GM18870 (cell line): ENCODE results near the gene SLC25A20.

ENCODE experiments used
- ATAC-seq: cut with Tn5 transposase; IDR thresholded peaks from one replicate; pipeline ENCODE4 v1.9.1; 2021; ENCODE audit warnings: moderate library complexity; ENCODE audit not compliant: unreplicated experiment

The SLC25A20 gene

DNA sequence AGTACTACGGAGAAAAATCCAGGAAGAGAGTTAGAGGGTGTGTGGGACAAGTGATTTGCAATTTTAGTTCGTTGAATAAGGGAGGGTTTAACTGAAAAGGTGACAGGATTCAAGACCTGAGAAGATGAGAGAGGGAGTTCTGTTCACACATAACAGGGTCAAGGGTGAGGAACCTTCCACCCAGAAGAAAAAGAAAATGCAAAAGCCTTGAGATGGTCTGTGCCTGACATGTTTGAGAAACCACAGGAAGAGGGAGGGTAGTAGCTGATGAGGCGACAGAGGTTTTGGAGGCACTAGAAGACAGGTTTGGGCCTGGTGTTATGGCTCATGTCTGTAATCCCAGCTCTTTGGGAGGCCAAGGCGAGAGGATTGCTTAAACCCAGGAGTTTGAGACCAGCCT lies 591 bp upstream of the SLC25A20 start:
- ATAC-seq, result no peak

DNA sequence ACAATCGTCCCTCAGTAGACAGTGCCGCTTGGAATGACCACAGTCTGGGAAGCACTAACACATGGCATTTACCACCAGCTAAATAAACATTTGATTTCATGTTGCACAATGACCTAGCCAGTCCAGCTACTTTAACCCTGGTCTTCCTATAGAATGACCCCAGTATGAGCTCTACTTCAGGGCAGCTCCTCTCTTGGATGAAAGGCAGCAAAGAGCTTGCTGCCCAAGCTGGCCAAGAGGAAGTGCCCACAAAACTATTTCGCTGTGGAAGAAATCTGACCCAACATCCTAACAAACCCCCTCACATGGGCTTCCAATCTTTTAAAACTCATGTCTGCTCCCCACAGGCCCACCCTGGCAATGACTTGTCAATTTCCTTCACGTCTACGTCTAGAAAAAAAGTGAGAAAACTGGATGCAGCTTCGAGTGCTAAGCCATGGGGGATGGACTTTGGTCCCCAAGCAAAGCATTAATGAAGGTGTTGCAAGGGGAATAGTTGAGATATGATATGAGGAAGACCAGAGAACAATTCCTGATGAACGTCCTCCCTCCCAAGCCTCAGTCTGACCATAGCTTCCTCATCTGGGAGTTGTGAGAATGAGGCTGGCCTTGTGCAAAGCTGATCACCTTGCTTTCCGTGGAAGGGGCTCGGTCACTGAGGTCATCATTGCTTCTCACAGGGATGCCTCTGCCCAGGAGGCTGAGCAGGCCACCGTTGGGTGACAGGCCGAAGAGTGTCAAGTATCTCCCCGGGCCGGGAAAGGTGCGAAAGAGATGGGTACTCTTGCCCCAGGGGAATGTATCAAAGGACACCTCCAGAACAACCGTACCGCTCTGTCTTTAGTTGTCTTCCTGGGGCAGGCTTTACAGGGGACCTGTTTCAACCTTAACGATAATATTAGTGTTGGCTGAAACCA lies 964 bp downstream of the SLC25A20 start:
- ATAC-seq, result no peak

DNA sequence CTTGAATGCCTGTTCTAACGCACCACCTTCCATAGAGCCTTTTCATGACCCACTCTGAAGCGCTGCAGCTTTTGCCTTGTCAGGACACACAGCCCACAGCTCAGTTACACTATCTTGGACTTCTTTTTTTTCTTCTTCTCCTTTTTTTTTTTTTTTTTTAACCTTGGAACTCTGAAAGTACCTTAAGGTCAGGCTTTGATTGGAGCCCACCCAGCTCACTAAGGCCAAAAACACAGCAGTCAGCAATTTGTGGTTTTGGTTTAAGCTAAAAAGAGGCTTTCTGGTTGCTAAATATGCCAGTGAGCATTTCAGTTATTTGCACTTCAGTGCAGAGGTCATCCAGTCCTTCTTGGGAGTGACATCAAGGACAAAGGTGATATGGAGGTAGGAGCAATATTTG lies 1.7 kb downstream of the SLC25A20 start:
- ATAC-seq, result no peak

DNA sequence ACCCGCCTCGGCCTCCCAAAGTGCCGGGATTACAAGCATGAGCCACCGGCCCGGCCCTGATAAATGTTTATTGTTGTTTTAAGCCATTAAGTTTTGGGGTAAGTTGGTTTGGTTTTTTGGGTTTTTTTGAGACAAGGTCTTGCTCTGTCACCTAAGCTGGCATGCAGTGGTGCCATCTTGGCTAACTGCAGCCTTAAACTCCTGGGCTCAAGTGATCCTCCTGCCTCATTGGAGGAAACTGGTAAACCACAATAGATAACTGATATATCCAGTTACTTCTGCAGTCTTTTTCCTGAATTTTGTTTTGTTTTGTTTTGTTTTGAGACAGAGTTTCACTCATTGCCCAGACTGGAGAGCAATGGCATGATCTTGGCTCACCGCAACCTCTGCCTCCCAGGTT lies 4.2 kb downstream of the SLC25A20 start:
- ATAC-seq, result no peak

DNA sequence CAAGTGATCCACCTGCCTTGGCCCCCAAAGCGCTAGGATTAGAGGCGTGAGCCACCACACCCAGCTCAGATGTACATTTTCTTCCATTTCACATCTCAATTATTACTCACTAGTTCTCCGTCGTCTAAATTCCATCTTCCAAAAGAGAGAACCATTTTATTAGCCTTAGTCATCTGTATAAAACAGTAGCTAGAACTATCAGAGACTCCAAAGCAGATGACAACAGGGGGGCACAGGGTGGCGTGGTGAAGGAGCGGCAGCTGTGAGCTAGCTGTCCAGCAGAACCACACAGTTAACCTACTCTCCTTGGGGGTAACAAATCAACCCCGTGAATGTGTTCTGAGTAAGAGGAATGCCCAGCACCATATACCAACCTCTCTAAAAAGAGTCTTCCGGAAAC lies 7.1 kb downstream of the SLC25A20 start:
- no peak for ATAC-seq

DNA sequence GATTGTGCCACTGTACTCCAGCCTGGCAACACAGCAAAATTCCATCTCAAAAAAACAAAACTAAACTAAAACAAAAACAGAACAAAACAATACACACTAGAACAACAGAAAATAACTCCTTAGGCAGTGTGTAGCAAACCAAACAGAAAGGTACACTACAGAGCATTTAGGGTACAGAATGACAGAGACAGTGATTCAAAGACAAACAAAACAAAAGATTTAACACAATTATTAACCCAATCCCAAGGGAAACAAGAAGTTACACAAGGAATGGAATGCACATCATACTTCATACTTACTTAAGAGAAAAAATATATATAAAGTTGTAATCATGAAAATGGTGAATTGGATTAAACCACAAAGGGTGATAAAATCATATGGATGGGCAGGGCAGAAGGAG lies 12.9 kb downstream of the SLC25A20 start:
- ATAC-seq, result no peak

DNA sequence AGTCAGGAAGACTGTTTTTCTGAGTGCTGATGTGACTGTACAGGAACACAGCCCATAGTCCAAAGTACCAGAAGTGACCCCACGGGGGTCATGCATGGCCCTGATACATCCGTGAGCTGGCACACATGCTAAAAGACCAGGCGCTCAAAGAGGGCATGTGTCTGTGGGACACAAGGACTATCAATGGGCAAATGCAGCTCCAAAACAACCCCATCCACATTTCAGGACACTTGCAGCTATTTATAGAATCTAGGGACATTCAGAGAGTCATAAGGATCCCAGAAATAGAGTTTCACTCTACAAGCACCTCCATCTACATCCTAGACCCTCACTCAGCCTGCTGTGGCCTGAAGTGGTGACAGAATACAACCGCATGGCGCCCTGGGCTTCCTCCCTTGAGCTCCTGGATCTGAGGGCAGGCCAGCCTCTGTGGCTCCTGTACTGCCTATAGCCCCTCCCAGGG lies 17.0 kb downstream of the SLC25A20 start:
- no peak for ATAC-seq

DNA sequence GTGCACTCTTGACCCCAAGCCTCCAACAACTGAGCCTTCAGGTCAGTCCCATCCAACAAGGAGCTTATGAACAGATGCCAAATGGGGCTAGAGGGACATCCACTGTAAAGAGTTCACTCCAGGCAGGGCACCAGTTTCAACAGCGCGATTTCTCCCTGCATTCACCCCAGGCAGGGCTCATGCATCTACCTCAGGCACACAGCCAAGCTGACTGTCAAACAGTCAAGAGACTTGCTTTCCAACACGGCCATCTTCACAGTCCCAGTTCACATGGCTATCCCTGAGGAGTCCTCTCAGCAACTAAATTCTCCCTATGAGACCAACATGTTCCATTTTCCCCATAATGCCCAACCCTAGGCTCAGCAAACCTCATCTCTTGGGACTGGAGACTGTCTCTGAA lies 17.7 kb downstream of the SLC25A20 start:
- no peak for ATAC-seq

DNA sequence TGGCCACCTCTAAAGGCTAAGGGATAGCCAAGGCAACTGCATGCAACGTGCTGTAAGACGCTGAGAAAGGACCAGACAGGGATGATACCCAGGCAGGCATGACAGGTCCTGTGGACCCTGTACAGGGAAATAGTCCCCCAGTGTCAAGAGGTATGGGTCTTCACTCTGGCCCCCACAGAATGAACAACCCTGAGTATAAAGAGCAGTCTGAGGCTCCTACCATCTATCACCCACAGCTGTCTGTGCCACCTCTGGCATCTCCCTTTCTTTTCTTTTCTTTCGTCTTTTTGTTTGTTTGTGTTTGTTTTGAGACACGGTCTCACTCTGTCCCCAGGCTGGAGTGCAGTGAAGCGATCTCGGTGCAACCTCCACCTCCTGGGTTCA lies 18.7 kb downstream of the SLC25A20 start:
- ATAC-seq, result no peak

DNA sequence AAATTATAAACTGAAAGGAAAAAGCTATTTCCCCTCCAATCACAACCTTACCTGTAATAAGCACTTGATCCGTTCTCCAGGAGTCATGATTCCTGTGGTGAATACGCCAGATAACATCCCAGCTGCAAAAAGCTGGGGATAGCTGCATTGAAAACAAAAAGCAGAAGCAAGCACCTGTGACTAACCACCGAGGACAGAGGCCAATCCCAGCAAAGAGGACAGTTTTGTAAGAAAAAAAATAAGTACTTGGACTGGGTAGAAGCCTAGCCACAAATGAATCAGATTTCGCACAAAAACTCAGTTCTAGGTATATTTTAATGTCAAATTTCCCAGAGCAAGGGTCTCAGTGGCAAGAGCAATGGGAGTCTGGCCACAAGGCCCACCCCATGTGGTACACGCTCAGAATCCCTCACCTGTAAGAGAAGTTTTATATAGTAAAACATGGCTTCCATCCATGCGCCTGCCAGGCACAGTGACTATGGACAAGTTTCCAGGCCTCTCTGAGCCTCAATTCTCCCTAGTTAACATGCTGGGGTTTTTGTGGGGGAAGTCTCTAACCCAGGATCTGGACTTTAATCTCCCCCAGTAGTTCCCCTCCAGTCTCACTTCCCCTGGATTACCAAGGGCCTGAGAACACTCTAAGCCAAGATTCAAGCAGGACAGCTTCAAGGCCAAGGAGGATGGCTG lies 19.2 kb downstream of the SLC25A20 start:
- no peak for ATAC-seq

DNA sequence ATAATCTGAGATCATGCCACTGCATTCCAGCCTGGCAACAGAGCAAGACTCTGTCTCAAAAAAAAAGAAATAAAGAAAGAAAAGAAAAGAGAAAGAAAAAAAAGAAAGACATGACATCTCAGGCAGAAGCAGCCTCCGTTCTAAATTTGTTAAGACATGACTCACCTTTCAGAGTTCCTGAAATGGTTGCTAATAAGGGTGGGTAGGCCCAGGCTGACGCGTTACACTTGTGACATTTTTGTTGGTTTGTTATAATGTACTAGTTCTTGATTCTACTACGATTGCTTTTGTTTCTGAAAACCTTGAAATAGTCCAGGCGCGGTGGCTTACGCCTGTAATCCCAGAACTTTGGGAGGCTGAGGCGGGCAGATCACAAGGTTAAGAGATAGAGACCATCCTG lies 21.0 kb downstream of the SLC25A20 start:
- ATAC-seq, result no peak

DNA sequence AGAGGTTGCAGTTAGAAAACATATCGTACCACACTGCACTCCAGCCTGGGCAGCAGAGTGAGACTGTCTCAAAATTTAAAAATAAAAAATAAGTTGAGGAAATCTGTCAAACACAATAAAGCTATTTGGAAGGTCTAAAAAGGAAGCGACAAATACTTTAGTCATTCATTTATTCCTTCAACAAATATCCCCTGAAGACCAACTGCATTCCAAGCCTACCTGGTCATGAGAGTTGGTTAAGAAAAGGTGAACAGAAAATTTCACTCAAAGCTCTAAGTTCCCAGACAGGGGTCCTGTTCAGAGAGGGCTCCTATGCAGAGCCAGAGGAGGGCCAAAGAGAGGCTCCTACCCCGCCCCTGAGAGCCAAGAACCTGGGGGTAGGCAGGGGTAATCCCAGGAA lies 35.6 kb downstream of the SLC25A20 start:
- no peak for ATAC-seq

DNA sequence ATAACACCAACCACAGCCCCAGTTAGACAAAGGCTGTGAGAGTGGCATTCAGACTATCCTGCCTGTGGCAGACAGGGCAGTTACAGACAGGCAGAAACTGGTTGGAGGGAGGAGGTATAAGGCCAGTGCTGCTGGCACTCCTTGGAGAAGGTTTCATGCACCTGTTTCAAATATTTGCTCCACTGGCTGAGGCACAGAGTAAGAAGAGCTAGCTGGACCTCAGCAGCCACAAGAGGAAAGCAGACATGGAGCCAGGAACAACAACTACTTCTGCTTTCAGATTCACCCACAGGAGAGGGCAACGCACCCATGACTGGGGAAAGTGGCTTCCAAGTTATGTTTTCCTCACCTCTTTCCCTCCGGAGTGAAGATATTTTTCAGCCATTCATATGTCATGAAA lies 39.5 kb downstream of the SLC25A20 start:
- ATAC-seq, result no peak

DNA sequence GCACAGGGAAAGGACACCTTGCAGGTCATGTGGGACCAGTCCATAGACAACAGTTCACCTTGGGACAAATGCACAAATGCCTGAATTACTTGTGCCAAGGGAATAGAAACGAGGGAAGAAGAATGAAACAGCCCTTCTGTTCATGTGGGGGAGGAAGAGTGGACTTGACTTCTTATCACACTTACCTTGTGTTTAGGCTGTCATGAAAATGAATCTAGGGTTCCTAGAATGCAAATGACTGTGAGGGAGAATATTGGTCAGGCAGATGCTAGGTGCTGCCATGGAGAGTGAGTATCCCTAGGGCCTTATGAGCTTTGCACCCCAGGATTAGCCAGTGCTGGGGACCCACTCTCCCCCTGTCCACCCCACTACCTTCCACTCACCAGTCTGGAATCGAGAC lies 40.0 kb downstream of the SLC25A20 start:
- ATAC-seq, result no peak

DNA sequence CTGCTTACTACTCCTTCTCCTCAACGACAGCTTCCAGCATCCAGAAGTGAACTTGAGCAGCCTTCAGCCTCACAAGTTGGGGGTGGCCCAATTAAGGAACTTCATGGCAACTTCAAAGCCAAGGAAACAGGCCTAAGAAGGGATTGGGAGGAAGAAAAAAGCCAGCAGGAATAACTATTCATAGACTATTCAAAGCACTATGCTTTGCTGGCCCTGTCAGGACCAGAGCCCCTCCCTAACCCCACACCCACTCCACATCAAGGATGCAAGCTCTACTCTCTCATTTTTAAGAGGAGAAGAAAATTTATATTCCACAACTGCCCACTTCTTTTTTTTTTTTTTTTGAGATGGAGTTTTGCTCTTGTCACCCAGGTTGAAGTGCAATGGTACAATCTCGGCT lies 41.0 kb downstream of the SLC25A20 start:
- no peak for ATAC-seq

DNA sequence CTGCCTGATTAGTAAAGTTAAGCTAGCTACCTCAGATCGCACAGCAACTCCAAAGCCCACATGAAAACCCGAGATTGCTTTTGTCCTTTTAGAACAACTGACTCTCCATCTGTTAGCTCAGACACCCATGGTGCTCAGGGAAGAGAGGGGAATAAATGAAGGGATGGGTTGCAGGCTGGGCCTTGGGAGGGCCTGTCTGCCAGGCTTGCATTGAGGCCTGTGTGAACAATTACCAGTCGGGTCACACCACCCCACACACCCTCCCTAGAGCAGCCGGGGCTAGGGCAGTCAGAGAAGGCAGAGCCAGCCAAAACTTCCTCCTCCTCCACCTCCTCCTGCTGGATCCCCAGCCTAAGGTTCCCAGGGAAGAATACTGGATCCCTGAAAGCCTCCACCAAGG lies 42.2 kb downstream of the SLC25A20 start:
- no peak for ATAC-seq

DNA sequence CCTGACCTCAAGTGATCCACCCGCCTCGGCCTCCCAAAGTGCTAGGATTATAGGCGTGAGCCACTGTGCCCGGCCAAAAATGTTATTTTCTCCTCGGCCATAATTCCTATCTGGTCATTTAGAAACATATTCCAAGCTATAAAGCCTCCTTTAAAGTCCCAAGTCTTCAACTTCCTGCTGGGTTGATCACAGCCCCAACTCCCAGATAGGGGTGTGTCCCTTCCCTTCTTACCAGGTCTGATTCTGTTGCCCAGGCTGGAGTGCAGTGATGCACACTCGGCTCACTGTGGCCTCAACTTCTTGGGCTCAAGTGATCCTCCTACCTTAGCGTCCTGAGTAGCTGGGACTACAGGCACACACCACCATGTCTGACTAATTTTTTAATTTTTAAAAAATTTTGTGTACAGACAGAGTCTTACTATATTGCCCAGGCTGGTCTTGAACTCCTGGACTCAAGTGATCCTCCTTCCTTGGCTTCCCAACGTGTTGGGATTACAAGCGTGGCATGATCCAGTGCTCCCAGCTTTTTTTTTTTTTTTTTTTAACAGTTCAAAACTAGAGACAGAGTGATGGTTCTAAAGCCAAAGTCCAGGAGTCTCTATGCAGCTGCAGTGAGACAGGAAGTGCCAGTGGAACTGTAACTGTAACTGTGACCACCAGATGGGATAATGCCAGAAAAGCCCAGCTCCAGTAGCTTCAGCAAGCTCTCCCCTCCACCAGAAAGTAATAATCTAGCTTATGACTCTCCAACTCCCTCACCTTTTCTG lies 42.8 kb downstream of the SLC25A20 start:
- no peak for ATAC-seq

DNA sequence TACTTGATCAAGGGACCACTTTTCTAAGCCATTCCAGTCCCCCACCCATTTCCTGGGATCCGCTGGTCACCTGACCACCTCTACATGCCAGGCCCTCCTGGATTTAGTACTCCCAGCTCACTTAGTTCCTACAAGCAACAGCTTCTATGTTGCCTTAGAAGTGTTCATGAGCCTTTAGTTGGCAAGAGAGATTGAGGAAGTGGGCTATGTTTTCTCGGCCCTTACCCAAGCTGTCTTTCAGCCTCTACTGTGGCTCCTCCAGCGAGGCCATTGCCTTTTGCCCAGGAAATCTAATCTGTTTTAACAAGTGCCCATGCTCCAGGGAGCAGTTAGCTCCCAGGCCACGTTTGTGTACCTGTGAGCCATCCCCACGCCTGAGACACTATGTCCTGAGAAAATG lies 46.5 kb downstream of the SLC25A20 start:
- no peak for ATAC-seq

DNA sequence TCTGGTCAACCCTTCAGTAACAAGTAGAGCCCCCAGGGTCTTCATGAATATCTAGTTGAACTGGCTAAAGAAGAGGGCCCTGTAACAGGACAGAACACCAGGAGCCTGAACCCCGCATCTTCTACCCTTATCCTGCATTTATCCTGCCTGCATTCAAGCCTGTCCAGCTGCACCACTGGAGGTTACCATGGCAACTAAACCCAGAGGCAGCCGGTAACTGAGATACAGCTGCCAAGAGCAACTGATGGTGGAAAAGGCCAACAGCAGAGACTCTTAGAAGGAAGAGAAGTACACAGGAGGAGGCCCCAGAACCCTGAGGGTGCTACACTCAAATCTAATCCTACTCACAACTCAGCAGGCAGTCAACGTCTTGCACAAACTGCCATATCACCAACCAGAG lies 47.3 kb downstream of the SLC25A20 start:
- ATAC-seq, result no peak

DNA sequence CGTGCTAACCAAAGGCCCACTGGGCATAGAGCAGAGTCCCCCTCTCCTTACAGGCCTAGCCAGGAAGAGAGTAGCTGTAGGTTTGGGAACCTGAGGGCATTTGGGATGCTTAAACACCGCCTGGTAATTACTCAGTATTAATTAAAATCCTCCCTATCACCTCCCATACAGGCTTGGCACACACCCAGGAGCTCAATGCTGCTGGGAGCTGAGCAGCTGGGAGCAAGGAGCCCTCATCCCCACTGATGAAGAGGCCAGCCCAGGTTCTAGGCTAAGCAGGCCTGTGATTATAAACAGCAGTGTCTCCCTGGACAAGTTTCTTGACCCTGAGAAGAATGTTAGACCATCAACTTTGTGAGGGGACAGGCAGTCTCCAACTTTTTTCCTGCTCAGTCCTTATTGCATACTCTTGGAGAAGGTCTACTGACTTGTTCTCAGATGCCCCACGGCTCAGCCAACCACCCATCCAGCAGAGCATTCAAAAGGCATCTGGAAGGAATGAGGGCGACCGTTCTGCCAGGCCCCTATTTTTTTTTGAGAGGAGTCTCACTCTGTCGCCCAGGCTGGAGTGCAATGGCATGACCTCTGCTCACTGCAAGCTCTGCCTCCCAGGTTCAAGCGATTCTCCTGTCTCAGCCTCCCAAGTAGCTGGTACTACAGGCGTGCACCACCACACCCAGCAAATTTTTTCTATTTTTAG lies 49.7 kb downstream of the SLC25A20 start:
- no peak for ATAC-seq
